Gastrocnemius medialis (tissue), 4 donors: ENCODE results near the gene RPS14.

ENCODE experiments used
- CTCF ChIP-seq, 5 experiments: fragments of 450-650 bp in 3 of 5; fragments of 200-600 bp in 2 of 5; sonication (generic) in 2 of 5; IDR thresholded peaks in 4 of 5; conservative IDR thresholded peaks in 1 of 5; 1 replicate in 4 of 5; 2 replicates in 1 of 5; pipeline ENCODE4 v1.5.1; 2016 to 2019; ENCODE audit warnings: antibody characterized with exemption in 5 of 5, mild to moderate bottlenecking in 3 of 5, moderate library complexity in 3 of 5
- POLR2A ChIP-seq, 2 donors: fragments of 450-650 bp; IDR thresholded peaks; one replicate each; pipeline ENCODE4 v1.6.1; 2017; ENCODE audit warnings: antibody characterized with exemption in 2 of 2, mild to moderate bottlenecking in 2 of 2, moderate library complexity in 2 of 2

- TF ChIP-seq CTCF (IDR thresholded peaks at IDR 0.05 in 4 of 5, conservative IDR thresholded peaks at IDR 0.05 in 1 of 5) (no peak), POLR2A (IDR thresholded peaks at IDR 0.05) (no peak)
These were observed 8.2 kb upstream of the RPS14 start for GRCh38 chr5:150457562-150458240.
